ENCODE results near the gene CHSY3. TPM values are rescaled to one million over a fixed set of nuclear protein-coding genes. Genes with fewer than 3 reads are reported as not detected.
A peak's percentile ranks its signal among the peaks of the same experiment; 100 is the strongest.

The CHSY3 gene
- total RNA-seq = 0.62 TPM
- long read RNA-seq, partial matches to known transcripts = 1 of 1 reads
- long read RNA-seq, other reads (novel, unspliced or antisense) = 0 of 1 reads

DNA sequence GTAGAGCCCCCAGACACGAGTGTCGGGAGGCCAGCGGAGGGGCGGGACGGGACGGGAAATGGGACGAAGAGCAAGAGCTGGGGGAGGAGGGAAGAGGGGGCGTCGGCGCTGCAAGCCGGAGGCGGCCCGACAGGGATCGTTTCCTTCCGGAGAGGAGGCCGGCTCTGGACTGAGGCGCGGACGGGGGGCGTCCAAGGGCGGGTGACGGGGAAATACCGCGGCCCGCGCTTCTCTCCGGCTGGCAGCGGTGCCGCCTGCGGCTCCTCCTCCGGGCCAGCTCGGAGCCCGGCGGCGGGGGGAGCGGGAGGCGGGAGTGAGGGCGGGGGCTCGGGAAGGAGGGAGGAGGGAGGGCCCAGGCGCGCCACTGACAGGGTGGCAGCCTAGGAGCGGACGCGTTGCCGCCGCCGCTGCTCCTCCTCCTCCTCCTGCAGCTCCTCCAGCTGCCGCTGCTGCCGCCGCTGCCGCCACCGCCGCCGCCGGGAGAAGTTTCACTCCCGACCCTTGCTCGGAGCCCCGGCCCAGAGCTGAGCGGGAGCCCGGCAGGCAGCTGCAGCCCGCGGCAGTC, at the start of gene CHSY3:
Gene CHSY3, plus strand, starts transcription at position 364 of the 565 bp plus-strand sequence.
- intact Hi-C loops (cut with micrococcal nuclease) = no loop called here
- ATAC-seq (peak; percentile 98), DNase-seq (peak; percentile 90)

DNA sequence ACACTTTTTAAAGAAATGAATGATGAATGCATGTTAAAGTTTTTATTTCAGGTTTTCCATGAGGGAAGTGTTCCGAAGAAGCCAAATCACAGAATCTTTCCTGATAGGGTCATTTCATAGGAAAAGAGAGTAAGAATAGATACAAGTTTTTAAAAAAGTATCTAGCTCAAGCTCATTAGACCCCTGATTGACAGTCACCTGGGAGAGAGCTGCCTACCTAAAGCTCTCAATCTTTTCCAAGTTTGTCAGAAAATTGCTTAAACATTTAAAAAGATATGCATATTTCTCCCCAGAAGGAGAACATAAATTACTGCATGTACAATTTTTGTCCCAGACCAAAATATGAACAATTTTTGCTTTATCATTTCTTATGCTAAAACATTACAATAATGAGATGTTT, 47.9 kb upstream of the CHSY3 start:
- no peak for DNase-seq
- ATAC-seq = no peak
- intact Hi-C loops (cut with micrococcal nuclease) = no loop called here

DNA sequence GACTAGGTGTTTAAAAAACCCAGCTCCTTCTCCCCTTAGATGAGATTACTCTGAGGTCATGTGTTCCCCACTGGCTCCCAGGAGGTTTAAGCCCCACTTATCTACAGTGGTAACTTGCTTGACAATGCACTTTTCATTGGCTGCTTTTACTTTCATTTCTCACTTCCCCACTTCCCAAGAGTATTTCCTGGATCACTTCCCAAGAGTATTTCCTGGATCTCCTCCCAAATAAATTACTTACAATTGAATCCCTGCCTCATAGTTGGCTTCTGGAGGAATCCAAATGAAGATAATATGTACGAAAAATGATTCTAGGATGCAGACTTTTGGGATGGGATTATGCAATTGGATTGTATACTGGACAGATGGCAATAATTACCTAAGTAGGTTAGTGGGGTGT, 47.1 kb upstream of the CHSY3 start:
- intact Hi-C loops (cut with micrococcal nuclease) = no loop called here
- ATAC-seq = peak; percentile 82
- DNase-seq = peak; percentile 22

DNA sequence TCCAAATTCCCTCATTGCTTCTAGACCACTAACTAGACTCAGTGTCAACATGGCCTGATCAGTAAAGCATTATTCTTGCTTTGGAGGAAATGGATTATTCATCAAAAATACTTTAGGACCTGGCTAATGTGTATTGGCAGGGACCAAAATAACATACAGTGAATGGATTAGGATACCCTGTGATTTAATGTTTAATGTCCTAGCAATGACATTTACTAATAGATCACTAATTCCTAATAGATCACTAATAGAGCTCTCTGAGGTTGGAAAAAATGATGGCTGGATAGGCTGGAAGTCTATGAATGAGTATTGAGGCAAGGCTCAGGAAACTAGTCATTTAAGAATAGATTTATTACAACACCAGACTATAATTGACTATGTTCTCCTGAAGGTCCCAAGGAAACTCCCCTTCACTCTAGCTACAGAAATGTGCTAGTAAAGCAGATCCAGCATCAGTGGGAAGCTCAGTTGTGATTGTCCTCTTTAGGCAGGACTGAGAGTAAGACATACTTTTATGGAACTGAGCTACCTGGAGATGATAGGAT, 46.1 kb upstream of the CHSY3 start:
- ATAC-seq (no peak), DNase-seq (no peak)
- intact Hi-C loops (cut with micrococcal nuclease) = no loop called here

DNA sequence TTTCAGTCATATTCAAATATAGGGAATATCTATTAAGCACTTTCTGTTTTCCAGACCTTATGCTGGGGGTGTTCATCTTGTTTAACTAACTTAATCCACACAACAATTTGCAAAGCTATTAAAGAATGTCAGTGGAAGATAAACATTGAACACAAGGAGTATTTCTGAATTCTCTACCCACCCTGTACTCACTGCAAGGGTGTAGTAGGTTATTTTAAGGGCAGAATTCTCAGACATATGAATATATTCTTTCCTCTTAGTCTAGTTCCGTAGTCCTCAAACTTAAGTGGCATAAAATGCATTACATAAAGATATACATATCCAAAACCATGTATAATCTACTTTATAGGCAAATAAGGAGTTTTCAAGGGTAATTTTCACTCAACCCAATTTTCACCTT, 19.9 kb upstream of the CHSY3 start:
- intact Hi-C loops (cut with micrococcal nuclease) = no loop called here
- ATAC-seq (no peak), DNase-seq (no peak)

DNA sequence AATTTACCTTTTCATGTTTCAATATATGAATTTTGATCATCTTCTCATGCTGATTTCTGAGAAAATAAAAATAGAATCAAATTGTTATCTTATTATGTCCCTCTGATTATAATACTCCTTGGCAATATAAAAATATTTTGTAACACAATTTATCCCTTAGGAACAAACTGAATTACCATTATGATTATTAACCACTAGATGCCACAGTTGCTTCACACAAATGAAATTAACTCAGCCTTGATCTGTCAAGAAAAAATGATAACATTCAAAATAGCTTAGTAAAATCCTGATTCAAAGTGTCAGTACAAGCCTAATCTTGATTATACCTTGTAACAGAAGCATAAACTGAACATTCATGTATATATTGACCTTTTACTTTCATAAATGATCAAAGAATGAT, 4.8 kb upstream of the CHSY3 start:
- DNase-seq (no peak), ATAC-seq (no peak)
- intact Hi-C loops (cut with micrococcal nuclease) = no loop called here

DNA sequence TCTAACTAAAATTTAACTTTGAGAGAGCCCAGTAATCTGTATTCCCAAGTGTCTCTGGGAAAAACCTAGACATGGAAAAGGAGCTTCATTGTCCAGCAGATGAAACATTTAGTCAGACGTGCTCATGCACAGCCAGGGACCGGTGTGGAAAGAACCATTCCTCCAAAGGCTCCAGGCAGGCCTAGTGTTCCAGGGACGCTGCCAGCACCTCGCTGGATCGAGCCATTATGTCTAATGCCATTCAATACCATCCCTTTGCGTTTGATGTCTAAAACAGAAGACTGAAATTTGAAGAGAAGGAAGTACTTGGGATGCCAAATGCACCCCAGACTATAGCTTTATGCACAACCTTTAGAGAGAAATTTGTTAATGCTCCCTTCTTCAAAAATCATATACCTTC, 1.4 kb upstream of the CHSY3 start:
- DNase-seq (no peak), ATAC-seq (no peak)
- intact Hi-C loops (cut with micrococcal nuclease) = no loop called here

DNA sequence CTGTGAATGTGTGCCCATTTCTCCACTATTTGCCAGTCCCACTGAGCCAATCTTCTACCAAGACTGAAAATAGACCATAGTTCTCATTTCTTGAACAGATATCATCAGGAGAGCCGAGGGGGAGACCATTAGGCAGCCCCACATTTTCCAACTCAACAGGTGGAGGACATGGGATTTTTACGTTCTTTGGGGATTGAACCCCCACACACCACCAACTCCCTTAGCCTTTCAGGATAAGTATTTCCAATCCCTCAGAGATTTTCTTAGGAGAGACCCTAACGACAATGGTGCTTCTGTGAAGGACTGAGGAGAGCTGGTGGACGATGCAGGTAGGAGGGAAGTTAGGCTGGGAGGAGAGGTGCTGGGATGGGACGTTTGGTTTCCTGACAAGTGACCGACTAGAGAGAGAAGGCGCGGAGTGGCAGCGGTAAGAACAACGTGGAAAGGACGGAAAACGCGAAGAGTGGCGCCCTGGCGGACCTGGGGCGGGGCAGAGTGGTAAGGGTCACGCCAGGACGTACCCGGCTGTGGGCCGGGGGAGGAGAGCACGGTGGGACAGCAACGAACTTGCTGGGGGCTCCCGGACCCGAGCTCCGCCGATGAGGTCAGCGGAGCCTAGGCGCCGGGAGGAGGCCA, 681 bp upstream of the CHSY3 start:
- intact Hi-C loops (cut with micrococcal nuclease) = no loop called here
- DNase-seq (no peak), ATAC-seq (peak; percentile 53)

DNA sequence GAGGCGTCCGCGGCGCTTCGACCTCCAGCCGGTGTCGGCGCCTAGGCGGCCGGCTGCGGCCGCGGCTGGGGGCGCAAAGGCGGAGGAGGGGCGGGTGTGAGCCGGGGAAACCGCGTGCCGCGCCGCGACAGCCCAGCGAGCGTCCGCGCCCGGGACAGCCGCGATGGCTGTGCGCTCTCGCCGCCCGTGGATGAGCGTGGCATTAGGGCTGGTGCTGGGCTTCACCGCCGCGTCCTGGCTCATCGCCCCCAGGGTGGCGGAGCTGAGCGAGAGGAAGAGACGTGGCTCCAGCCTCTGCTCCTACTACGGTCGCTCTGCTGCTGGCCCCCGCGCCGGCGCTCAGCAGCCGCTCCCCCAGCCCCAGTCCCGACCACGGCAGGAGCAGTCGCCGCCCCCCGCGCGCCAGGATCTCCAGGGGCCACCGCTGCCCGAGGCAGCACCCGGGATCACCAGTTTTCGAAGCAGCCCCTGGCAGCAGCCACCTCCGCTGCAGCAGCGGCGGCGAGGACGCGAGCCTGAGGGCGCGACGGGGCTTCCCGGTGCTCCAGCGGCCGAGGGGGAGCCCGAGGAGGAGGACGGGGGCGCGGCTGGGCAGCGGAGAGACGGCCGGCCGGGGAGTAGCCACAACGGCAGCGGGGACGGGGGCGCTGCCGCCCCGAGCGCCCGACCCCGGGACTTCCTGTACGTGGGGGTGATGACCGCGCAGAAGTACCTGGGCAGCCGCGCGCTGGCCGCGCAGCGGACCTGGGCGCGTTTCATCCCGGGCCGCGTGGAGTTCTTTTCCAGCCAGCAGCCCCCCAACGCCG, 605 bp downstream of the CHSY3 start:
- ATAC-seq (peak; percentile 51), DNase-seq (peak; percentile 53)
- intact Hi-C loops (cut with micrococcal nuclease) = no loop called here

DNA sequence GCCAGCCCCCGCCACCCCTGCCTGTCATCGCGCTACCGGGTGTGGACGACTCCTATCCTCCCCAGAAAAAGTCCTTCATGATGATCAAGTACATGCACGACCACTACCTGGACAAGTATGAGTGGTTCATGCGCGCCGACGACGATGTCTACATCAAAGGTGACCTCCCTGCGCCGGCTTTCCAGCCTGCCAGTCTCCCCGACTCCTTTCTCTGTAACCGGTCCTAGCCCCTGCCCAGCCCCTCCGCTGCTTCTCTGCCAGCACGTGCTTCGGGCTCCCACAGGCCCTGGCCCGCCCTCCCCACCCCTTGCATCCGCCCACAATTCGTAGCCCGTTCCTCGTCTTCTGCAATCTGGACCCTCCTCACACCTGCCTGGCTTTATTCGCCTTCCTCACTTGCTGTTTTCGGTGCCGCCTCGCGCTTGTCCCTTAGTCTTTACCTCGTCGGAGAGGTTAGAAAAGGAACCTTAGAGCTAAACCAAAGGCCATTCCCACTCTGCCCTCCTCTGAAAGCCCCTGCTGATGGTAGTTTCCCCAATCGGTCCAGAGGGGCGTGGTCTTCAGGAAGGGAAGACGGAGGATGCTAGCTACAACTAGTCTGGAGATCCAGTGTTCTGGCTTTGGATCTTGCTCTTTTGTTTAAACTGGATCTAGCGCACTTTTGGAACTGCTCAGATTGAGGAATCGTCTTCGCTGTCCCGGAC, 1.4 kb downstream of the CHSY3 start:
- ATAC-seq = no peak
- intact Hi-C loops (cut with micrococcal nuclease) = no loop called here
- DNase-seq = peak; percentile 33

DNA sequence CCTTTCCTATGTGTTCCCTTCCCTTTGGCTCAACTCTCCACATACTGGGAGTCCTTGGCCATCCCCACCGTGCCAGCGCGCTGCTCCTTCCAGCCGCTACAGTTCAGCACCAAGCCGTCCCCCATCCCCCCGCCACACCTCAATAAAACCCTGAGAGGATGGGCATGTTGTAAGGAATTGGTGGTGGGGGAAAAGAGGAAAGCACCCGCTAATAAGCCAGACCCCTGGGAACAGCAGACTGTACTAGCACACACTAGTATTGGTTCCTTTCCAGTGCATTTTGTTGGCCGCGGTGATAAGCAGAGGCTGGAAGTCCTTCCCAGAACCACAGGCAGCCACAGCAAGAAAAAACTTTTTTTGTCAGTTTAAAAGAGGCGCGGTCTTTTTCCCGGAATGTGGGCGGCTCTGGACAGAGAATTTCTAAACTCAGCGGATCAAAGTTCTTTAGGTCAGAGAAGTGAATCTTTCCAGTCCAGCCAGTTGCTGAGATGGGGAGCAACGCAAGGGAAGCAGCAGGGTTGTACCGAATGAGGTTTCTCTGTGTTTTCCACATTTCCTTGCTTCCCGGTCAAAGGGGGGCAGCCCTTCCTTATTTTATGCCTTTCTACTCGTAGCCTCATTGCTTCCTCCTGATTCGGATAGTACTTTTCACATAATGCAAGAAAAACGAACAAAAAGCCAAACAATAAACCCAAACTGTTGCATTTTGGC, 2.1 kb downstream of the CHSY3 start:
- DNase-seq = no peak
- intact Hi-C loops (cut with micrococcal nuclease) = no loop called here
- no peak for ATAC-seq

DNA sequence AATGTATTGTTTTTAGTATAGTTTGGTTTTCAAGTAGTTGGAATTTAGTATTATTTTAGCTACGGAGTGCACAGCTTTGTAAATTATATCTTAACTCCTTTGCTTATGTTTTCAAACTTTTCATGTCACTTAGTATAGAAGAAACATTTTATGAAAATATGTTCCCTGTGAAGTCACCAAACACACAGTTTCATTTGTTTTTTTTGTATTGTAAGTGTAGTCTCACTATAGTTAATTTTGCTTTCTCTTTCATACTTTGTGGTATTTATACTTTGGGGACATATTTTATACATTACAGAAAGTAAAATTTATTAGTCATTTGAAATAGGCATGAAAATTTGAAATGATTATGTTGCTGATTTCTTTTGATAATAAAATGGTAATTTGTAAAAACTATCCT, 5.0 kb downstream of the CHSY3 start:
- intact Hi-C loops (cut with micrococcal nuclease) = no loop called here
- ATAC-seq (no peak), DNase-seq (no peak)

DNA sequence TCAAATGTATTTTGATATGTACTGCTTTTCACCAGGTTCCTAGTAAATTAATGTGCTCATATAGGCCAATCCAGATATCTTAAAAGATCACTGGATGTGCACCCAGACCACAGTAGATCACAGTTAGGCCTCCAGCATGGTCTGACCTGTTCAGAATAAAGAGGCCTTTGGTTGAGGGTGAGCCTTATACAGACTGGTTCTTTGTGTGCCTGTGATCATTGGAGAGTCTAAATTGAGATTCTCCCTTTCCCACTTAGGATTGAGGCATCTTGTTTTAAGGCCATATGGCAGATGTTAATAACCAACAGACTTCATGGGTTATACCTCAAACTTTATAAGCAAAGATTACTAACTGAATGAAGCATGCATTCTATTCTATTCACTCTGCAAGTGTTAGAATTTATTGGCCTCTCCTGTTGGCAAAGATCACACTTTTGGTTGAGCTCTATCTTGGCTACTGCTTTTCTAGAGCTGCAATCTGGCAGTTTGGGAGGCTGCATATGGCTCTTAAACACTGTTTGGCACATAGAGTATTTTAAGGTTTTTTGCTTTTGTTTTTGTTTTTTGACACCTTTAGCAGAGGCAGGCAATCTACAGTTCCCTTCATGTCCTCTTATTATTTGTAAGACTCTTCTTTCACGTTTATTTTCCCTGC, 8.5 kb downstream of the CHSY3 start:
- no peak for DNase-seq
- intact Hi-C loops (cut with micrococcal nuclease) = no loop called here
- ATAC-seq = no peak

DNA sequence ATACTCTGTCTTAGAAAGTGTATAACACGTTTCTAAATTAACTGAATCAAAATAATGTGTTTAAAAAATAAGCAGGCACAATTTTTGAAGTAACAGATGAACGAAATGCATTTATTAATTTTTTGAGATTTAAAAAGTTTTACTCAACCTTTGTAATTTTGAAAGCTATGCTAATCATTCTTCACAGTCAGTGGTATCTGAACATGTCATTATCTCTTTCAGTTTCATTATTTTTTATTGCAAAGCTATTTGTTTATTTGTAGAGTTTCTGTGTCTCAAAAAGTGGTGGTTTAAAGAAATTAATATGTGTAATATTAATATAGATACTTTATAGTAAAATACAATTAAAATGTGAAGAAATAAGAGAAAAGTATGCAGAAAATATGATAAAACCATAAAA, 11.2 kb downstream of the CHSY3 start:
- DNase-seq = no peak
- no peak for ATAC-seq

DNA sequence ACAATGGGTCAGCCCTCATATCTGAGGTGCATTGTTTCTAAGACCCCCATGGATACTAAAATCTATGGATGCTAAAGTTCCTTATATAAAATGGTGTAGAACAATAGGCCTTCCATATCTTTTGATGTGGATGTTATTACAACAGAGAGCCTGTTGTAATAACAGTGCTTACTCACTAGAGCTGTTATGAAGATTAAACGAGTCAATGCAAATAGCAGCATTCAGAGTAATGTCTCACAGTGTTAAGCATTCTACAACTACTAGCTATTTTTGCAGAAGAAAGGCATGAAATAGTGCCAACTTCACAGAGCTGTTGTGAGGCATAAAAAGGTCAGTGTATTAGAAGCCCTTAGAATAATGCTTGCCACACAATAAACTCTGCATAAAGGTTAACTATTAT, 13.0 kb downstream of the CHSY3 start:
- ATAC-seq = no peak
- intact Hi-C loops (cut with micrococcal nuclease) = no loop called here

More for the DNA sequence above, 11.2 kb downstream of the CHSY3 start:
- intact Hi-C loops (cut with micrococcal nuclease) = no loop called here

DNA sequence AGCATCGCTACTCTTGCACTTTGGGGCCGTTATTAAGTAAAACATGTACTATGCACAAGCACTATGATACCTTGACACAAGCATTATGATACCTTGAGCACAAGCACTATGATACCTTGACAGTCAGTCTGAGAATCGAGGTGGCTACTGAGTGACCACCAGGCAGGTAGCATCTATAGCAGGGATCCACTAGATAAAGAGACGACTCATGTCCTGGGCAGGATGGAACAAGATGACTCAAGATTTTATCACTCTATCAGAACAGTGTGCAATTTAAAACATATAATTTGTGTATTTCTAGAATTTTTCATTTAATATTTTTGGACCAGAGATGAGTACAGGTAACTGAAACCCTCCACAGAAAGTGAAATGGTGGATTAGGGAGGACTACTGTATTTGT, 16.9 kb downstream of the CHSY3 start:
- DNase-seq (no peak), ATAC-seq (no peak)
- intact Hi-C loops (cut with micrococcal nuclease) = no loop called here

More for the DNA sequence above, 13.0 kb downstream of the CHSY3 start:
- no peak for DNase-seq

DNA sequence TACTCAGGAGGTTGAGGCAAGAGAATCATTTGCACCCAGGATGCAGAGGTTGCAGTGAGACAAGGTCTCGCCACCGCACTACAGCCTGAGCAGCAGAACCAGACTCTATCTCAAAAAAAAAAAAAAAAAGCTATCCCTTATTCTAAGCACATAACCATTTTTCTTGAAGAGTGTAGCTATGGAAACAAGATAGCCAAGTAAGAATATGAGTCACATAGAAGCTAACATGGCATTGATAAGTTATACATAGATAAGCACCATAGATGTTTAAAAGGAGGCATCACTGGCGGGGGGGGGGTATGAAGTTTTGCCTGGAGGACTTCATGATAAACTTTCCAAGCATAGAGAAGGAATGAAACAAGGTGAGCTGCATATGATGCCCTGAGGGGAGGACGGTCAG, 26.0 kb downstream of the CHSY3 start:
- intact Hi-C loops (cut with micrococcal nuclease) = no loop called here
- no peak for DNase-seq
- ATAC-seq = no peak

DNA sequence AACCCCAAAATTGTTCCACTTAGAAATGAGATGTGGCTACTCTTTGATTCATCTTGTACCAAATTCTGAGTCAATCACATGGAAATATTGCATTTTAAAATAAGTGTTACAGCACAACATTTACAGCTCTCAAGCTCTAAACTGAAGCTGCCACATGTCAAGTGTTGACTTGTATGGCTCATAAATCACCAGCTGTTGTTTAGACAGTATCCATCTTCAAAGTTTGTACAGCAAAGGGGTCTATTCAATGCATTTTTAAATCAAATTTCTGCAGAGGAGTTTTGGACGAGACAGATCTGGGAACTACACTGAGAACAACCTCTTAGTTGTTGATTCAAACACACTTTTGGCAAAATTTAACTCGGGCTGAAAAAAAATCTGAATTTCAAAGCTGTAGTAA, 31.4 kb downstream of the CHSY3 start:
- intact Hi-C loops (cut with micrococcal nuclease) = no loop called here
- DNase-seq = no peak

DNA sequence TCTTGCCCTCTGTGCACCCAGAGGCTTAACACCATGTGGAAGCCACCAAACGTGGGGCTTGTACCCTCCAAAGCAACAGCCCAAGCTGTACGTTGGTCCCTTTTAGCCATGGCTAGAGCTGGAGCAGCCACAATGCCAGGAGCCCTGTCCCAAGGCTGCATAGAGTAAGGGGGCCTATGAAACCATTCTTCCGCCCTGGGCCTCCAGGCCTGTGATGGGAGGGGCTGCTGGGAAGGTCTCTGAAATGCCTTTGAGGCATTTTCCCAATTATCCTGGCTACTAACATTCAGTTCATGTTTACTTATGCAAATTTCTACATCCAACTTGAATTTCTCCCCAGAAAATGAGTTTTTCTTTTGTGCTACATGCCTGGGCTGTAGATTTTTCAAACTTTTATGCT, 33.8 kb downstream of the CHSY3 start:
- intact Hi-C loops (cut with micrococcal nuclease) = no loop called here
- ATAC-seq (no peak), DNase-seq (no peak)

More for the DNA sequence above, 31.4 kb downstream of the CHSY3 start:
- no peak for ATAC-seq

All from left ventricle myocardium superior (tissue), 1 donor.